Fibroblast of the conjunctiva (primary cell): ENCODE measurements around the gene CARD11.
"Not testable (repeated sequence)": the region's sequence is repeated elsewhere in the genome, so short reads cannot be mapped to it uniquely, and the experiment has no call there.

Experiments used
- DNase-seq: peaks from one replicate; pipeline ENCODE4 v3.0.0-alpha.2; 2010; ENCODE audit warnings: low read depth

The CARD11 gene

DNA sequence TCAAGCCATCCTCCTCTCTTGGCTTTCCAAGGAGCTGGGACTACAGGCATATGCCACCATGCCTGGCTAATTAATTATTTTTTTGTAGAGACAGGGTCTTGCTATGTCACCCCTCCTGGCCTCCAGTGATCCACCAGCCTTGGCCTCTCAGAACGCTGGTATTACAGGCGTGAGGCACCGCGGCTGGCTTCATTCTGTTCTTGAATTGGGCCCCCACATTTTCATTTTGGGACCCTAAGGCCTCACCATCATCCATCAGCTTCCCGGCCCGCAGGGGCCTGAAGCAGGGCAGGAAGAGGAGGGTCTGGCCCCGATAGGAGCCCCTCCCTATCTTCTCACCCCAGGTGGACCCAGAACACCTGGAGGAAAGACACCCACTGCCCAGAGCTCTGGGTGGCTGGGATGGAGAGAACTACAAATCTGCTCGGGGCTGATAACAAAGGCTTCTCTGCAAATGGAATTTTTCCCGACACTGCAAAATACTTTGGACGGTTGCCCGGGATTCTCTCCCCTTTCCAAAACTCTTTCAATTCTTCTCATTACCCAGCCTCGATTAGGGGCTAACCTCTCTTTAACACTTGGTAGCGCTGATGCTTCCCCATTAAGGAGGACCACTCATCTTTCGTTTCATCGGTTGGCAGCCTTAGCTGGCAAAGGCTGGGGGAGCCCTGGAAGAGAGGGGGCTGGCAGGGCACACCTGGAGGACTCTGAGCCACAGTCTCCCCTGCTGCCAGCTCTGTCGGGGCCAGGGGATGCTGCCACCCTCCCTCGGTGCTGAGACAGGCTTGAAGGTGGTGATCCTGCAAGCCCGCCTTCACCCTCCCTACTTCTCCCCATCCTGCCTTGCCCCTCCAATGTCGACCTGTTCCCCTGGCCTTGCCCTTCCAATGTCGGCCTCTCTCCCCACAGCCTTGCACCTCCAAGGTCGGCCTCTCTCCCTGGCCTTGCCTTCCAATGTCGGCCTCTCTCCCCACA lies 118.5 kb downstream of the CARD11 start:
- DNase-seq = no peak

DNA sequence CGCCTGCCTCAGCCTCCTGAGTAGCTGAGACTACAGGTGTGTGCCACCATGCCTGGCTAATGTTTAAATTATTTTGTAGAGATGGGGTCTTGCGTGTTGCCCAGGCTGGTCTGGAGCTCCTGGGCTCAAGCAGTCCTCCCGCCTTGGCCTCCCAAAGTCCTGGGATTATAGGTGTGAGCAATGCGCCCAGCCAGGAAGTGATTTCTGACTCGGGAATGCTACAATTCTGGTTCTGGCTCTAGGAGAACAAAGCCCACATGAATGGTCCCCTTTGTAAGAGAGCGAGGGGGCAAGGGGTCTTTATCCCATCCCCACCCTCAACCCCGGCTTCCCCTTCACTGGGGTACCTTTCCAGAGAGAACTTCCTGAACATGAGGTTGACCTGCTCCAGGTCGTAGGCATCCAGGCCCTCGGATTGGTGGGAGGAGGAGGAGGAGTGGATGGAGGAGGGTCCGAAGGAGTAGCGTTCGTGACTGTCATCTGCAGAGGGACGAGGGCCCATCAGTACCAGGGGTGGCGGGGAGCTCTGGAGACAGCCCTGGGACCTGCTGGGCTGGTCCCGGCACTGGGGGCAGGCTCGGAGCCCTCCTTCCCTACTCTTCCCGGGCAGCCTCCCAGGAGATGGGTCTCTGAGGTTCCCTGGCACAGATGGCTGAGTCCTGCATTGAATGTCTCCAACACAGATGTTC lies 119.6 kb downstream of the CARD11 start:
- DNase-seq = no peak

DNA sequence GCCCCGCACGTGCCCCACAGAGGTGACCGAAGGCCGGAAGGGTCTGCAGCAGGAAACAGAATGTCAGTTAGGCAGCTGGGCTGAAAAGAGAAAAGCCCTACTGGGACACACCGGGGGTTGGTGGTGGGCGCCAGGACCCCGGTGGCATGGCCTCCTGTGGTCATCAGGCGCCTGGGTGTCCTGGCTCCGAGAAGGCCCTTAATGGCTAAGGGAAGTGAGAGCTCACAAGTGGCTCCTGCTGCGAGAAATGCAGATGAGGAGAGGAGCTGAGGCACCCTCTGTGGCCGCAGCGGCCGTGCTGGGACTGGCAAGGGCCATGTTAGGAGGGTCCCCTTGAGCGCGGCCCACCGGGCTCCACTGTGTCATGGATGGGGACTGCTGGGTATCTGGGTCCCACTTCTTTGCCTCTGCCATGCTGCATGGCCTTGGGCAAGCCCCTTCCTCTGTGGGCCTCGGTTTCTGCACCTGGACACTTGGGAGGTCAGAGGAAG lies 120.3 kb downstream of the CARD11 start:
- DNase-seq = no peak

DNA sequence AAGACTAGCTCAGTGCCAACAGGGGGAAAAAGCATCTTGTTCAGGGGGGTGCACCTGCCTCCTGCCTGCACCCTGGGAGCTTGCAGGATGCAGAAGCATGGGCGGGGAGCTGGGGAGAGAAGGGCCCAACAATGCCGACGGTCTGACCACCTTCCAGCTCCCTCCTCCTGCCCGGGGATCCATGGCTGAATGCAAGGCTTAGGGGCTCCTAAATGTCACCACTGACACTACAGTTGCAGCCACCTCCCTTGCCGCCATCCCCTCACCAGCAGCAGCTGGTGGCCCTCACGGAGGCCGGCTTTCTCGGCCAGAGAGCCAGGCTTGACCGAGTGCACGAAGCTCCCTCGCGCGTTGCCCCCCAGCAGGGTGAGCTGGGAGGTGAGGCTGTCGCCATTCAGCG lies 120.8 kb downstream of the CARD11 start:
- no peak for DNase-seq

DNA sequence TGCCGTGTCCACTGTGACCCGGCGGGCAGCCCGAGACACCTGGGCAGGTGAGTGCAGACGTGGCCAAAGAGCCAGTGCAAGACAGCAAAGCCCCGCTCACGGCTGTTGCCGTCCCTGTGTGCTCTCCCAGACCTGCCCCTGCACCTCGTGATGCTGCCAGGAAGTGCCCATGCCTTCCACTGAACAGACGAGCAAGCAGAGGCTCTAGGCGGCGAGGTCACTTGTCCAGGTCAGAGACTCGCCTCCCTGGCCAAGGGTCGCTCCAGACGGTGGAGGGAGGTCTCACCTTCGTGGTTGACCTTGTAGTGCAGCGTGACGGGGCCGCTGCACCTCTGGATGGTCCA lies 121.3 kb downstream of the CARD11 start:
- no peak for DNase-seq

DNA sequence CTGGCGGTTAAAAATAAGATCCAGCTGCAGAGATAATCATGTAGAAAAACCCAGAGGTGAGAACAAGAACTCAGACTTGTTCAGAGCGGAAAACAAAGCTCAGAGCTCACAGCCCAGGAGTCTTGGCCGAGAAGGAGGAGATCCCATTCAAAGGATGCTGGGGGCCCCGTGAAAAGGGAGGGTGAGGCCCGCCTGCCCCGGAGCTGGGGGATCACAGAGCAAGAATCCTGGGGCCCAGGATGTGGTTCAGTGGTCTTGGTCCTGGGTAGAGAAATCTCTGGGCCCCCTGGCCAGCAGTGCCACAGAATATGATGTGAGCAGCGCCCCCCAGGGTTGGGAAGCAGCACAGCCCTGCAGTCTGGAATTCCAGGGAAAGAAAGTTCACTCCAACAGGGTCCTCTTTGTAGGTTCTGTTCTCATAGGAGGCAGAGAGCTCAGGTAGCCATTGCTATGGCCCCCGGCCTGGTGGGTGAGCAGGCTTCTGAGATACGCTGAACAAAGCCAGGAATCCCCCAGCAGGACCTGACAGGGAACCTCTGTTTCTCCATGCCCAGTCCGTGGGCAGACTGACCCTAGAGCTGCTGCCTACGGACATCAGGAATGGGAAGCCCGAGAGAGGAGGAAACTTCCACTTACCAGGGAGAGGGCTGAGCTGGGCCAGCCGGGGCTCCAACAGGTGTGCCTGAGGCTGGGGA lies 121.9 kb downstream of the CARD11 start:
- DNase-seq = no peak

DNA sequence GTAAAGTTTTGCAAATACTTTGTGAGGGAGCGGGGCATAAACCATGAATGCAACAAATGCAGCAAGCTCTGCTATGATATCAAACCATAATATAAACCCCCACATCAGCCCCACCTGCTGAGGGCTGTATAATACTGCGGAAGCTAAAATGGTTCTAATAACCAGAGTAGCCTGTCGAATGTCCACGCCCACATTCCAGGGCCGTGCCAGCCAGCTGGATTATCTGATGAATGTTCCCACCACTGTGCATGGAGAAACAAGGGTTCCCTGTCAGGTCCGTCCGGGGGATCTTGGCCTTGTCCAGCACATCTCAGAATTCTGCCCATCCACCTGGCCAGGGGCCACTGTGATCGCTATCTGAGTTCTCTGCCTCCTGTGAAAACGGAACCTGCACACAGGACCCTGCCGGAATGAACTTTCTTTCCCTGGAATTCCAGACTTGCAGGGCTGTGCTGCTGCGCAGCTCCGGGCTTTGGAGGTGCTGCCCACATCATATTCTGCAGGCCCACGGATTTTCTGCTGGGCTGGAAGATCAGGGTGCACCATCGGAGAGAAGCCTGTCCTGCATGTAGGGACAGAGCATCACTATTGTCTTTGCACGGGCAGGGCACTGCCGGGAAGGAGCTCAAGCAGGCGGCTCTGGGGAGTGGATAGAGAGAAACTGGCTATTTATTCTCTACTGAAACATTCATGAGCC lies 122.6 kb downstream of the CARD11 start:
- DNase-seq = no peak

DNA sequence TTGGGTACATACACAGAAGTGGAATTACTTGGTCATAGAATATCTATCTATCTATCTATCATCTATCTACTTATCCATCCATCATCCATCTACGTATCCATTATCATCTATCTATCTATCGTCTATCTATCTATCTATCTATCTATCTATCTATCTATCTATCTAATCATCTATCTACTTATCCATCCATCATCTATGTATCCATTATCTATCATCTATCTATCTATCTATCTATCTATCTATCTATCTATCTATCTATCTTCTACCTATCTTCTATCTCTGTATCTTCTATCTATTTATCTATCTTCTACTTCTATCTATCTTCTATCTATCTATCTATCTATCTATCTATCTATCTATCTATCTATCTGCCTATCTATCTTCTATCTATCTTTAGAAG lies 123.2 kb downstream of the CARD11 start:
- not testable (repeated sequence) for DNase-seq

DNA sequence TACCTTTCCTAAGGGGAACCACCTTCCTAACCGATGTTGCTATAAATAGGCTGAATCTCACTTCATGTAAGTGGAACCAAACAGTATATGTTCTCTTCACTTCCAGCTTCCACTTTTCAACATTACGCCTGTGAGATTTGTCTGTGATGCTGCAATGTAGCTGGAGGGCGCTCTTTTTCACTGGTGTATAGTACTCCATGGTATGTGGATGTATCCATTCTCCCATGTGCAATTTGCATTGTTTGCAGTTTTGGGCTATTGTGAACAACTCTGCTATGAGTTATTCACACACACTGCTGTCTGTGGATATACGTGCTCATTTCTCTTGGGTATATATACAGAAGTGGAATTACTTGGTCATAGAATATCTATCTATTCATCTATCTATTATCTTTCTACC lies 123.6 kb downstream of the CARD11 start:
- no peak for DNase-seq

DNA sequence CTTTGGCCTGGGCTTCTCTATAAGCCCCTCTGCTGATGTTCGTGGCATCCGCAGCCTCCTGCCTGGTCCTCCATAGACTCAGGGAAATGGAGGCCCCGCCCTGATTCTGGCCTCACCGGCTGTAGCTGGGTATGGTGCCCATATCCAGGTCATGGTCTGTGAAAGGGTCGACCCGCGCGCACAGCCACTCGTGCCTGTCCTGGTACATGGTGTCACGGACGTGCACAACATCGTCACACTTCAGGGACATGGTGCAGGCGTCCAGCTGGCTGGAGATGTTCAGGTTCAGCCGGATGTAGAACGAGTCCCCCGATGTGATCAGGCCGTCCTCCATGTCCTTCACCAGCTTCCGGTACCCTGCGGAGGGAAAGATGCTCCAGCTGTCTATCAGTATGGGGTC lies 124.4 kb downstream of the CARD11 start:
- DNase-seq = no peak

DNA sequence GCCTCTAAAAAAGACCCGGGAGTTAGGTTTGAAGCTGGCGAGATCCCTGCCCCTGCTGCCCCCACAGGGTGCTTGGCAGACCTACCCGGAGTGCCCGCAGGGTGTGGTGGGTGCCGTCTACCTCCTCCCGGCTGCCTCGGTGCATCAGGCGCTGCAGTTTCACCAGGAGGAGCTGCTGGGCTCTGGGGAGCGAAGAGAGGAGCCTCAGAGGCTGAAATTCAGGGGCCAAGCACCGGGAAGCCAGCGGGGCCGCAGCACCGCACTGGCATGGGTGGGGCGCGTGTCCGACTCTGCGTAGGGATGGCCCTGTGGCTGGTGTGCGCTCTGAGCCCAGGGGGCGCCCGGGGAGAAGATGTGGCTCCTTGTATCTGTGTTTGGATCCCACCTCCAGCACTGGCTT lies 125.3 kb downstream of the CARD11 start:
- no peak for DNase-seq

DNA sequence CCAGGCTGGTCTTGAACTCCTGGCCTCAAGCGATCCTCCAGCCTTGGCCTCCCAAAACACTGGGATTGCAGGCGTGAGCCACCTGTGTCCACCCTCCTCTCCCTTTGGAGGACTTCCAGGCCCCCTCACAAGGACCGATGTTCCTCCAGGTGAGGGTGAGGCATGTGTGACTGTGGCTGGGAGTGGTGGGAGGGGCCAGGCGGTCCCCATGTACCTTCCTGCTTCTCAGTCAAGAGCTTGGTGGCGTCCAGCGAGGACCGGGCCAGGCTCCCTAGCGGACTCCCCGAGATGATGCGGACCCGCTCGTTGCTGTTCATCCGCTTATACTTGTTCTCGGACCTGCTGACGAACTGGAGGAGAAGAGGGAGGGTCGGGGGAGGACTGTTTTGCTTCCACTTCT lies 128.6 kb downstream of the CARD11 start:
- no peak for DNase-seq

DNA sequence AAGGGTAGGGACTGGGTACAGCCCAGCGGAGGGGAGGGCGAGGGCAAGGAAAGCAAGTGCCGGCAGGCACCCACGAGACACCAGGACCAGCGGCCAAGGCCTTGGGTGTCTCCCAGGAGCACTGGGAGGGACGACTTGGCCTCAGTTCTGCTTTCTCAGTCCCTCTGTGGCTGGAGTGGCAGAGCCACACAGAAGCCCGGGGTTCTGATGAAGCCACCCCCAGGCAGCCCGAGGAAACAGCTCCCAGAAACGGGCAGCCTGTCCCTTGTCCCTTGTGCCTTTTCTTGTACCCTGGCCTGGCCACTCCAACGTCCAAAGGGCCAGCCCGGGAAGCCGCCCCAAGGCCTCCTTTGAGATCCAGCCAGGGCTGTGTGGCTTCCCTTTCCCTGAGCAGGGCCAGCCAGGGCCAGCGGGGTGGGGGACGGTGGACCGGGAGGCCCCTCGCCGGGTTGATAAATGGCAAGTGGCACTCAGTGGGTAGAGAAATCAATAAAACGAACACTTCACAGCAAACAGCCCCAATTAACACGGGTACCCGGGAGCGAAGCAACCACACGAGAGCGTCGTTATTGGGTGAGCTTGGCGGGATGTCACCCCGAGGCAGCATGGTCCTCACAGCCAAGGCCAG lies 129.8 kb downstream of the CARD11 start:
- no peak for DNase-seq

DNA sequence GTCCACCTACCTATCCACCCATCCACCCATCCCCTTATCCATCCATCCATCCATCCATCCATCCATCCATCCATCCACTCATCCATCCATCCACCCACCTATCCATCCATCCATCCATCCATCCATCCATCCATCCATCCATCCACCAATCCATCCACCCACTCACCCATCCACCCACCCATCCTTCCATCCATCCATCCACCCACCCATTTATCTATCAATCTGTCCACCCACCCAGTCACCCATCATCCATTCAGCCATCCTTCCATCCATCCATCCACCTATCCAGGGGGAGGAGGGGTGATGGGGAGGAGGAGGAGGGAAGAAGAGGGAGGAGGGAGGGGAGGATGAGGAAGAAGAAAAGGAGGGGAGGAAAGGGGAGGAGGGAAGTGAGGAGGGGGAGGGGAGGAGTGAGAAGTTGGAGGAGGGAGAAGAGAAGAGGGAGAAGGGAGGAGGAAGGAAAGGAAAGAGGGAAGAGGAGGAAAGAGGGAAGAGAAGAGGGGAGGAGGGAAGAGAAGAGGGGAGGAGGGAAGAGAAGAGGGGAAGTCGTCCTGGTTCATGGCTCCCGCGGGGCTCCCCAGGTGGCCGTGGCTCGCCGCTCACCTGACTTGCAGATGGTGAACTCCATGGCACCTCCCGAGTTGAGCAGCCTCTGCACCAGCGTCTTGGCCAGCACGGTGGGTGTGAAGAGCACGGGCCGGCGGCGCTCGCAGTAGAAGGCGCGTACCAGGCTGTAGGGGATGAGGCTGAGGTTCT lies 130.8 kb downstream of the CARD11 start:
- DNase-seq = no peak

DNA sequence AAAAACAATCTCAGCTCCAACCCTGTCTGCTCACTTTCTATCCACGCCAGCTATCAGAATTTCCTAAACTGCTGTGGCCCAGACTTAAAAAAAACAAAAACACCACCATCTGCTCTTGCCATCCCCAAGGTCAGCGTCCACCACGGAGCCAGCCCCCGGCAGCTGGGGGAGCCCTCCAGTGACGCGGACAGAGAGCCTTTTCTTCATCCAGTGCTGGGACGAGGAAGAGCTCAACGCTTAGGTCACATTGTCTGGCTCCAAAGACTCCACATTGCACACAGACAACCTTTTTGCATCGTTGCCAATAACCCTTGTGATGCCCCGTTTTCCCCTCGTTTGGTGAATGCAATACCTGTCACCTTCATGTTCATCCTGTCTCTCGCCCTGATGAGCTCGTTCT lies 132.2 kb downstream of the CARD11 start:
- DNase-seq = no peak

DNA sequence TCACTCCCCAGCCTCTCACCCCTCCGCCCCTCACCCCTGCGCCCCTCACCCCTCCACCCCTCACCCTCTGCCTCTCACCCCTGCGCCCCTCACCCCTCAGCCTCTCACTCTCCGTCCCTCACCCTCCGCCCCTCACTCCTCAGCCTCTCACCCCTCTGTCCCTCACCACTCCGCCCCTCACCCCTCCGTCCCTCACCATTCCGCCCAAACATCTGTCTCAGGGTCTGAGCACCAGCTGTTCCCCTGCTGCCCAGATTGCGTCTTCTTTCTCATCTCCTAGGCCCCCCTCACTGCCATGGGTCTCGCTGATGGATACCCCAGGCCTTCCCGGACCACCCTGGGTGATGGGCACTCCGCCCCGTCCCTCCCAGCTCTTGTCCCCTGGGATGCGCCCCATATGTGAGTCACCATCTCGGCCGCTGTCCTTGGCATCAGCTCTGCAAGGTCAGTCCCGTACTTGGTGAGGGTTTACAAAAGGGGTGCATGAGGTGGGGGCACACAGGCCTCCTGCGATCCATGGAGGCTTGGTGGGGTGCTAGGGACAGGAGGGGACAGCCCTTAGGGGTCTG lies 134.1 kb downstream of the CARD11 start:
- no peak for DNase-seq

DNA sequence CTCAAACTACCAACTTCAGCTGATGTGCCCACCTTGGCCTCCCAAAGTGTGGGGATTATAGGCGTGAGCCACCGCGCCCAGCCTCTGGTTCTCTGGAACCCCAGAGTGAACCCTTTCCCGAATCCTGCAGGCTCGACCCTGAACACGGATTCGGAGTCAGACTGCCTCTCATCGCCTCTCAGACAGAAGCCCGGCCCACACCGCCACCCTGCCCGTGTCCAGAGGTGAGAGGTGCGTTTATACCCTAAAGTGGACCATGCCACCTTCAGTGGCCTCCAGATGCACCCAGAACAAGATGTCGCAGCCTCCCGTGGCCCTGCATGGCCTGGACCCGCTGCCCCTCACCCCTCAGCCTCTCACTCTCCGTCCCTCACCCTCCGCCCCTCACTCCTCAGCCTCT lies 134.6 kb downstream of the CARD11 start:
- no peak for DNase-seq

DNA sequence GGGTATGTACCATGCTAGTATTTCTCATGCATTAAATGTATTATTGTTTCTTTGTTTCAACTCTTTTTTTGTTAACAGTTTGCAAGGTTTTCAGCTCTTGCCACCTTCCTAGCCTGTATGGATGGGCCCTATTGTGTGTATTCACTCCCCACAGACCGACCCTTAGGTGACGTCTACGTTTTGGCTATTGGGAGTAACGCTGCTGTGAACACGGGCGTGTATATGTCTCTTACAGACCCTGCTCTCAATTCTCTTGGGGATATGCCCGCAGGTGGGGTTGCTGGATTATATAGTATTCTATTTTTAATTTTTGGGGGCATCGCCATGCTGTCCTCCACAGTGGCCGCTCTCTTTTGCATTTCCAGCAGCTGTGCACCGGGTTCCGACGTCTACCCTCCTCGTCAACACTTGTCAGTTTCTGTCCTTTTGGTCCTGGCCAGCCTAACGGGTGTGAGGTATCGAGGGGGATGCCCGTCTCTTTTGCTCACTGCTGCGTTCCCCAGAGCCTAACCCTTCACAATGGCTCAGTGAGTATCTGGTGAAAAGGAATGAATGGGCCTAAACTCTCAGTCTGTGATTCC lies 135.5 kb downstream of the CARD11 start:
- DNase-seq = no peak

DNA sequence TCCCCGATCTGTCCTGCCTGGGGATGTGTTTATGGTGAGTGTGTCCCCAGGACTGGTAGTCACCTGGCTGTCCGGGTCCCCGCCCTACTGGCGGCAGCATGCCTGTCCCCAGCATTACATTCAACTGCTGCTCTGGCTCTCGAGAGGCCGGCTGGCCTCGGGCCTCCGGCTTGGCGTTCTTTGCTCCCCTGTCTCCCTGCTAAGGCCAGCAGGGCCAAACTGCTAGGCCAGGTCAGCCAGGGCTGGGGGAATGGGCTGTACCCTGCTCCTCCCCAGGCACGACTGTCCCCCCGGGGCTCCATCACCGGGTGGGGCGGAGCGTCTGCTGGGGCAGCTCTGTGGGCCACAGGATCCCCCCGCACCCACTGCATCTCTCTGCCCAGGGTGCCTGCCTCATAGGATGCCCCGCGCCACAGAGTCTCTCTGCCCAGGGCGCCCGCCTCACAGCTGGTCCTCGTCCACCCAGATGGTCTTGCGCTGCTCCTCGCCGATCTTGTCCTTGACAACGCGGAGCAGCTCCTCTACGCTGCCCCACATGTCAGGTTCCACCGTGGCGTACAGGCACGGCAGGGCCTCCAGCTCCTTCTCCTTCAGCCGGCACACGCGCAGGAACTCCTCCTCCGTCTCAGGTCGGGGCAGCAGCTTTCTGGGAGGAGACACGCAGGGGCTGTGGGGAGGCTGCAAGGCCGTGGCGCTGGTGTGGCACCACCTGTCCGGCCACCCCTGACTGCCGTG lies 137.3 kb downstream of the CARD11 start:
- DNase-seq = no peak
